ENCODE data around the gene DBT. TPM values are rescaled to one million over a fixed set of nuclear protein-coding genes. Genes with fewer than 3 reads are reported as not detected.
A peak's percentile ranks its signal among the peaks of the same experiment; 100 is the strongest.

DBT gene
- total RNA-seq, 1 experiment from 2014 or later, result 14.0 TPM

DNA sequence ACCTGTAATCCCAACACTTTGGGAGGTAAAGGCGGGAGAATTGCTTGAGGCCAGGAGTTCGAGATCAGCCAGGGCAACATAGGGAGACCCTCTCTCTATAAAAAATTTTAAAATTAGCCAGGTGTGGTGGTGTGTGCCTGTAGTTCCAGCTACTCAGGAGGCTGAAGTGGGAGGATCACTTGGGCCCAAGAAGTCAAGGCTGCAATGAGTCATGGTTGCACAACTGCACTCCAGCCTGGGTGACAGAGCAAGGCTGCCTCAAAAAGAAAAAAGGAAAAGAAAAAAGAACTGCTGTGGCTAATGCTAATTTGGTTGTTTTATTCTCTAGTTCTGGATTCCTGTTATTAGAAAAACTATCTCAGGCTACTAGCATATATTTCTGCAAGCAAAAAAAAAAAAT lies 29.8 kb downstream of the DBT start:
- DNase-seq (ENCODE audit: low read depth, low spot score) (no peak), ATAC-seq (no peak)
- Histone ChIP-seq H3K4me1 (ENCODE audit: control insufficient read depth in 1 of 2, insufficient read depth in 2 of 2, low read length in 2 of 2) (no peaks in the 10 kb centered on the region), H3K9ac (ENCODE audit: low read length) (no peak overlapping the region), H2AFZ (ENCODE audit: low read depth, low read length, poor library complexity, severe bottlenecking) (no peak overlapping the region), H3K27ac (ENCODE audit: low read depth, low read length) (no peak overlapping the region), H3K27me3 (ENCODE audit: insufficient read depth, low read length) (no peaks in the 10 kb centered on the region), H3K4me2 (ENCODE audit: low read length) (no peak overlapping the region), H3K9me2 (ENCODE audit: insufficient read depth) (no peaks in the 10 kb centered on the region), H3K4me3 (replicated peaks in 1 of 2; ENCODE audit: low read depth in 1 of 2, low read length in 2 of 2) (no peak overlapping the region), H4K20me1 (ENCODE audit: insufficient read depth) (no peaks in the 10 kb centered on the region), H3K36me3 (ENCODE audit: control insufficient read depth in 1 of 2, insufficient read depth in 2 of 2, low read length in 2 of 2) (peaks cover 0 to 6% of the 10 kb centered on the region in 2 experiments; a peak in 1 of 4 replicates), H3K79me2 (ENCODE audit: insufficient read depth, low read length) (no peaks in the 10 kb centered on the region), H3K9me3 (ENCODE audit: control insufficient read depth in 1 of 2, insufficient read depth in 1 of 2, low read depth in 1 of 2, low read length in 2 of 2) (no peaks in the 10 kb centered on the region)
- BruUV-seq (replicated peaks), result no TSS peak
- POLR2A ChIA-PET, result no interaction called here
- RAD21 ChIA-PET (ENCODE audit: low non-redundant PET in 1 of 2, low total read pairs in 2 of 2, uncharacterized antibody in 2 of 2, unreplicated experiment in 2 of 2), result no interaction called here
- intact Hi-C loops (cut with micrococcal nuclease), result no loop called here
- TF ChIP-seq, protein P1, sequence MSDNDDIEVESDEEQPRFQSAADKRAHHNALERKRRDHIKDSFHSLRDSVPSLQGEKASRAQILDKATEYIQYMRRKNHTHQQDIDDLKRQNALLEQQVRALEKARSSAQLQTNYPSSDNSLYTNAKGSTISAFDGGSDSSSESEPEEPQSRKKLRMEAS (IDR thresholded peaks at IDR 0.05), result no peak
- TF ChIP-seq YY1 (IDR thresholded peaks at IDR 0.05; ENCODE audit: extremely low read depth, insufficient replicate concordance, low read depth, low read length) (no peak), SP1 (IDR thresholded peaks at IDR 0.05; ENCODE audit: low read depth) (no peak), CEBPB (IDR thresholded peaks at IDR 0.05; ENCODE audit: low read depth) (0 out of 2 replicates have a peak, but pooled peaks have one; percentile 29), POLR2A (IDR thresholded peaks at IDR 0.05; ENCODE audit: borderline replicate concordance, extremely low read depth, insufficient read depth, insufficient read length) (no peak), CBX3 (IDR thresholded peaks at IDR 0.05; ENCODE audit: low read depth) (no peak)
- CTCF ChIA-PET, result no interaction called here

DNA sequence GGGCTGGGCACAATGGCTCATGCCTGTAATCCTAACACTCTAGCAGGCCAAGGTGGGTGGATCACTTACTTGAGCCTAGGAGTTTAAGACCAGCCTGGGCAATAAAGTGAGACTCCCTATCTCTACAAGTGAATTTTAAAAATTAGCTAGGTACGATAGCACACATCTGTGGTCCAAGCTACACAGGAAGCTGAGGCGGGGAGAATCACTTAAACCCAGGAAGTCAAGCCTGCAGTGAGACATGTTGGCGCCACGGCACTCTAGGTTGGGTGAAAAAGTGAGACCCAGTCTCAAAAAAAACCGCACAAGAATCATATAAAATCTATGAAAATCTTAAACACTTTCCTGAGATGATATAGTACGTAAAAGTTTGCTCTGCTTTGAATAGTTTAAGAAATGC lies 30.2 kb downstream of the DBT start:
- Histone ChIP-seq H3K4me2 (ENCODE audit: low read length) (no peak overlapping the region), H3K4me1 (ENCODE audit: control insufficient read depth in 1 of 2, insufficient read depth in 2 of 2, low read length in 2 of 2) (no peaks in the 10 kb centered on the region), H3K9ac (ENCODE audit: low read length) (no peak overlapping the region), H3K9me2 (ENCODE audit: insufficient read depth) (no peaks in the 10 kb centered on the region), H2AFZ (ENCODE audit: low read depth, low read length, poor library complexity, severe bottlenecking) (no peak overlapping the region), H3K27me3 (ENCODE audit: insufficient read depth, low read length) (no peaks in the 10 kb centered on the region), H3K27ac (ENCODE audit: low read depth, low read length) (no peak overlapping the region), H3K36me3 (ENCODE audit: control insufficient read depth in 1 of 2, insufficient read depth in 2 of 2, low read length in 2 of 2) (peaks cover 0 to 9% of the 10 kb centered on the region in 2 experiments; a peak in 2 of 4 replicates), H3K9me3 (ENCODE audit: control insufficient read depth in 1 of 2, insufficient read depth in 1 of 2, low read depth in 1 of 2, low read length in 2 of 2) (no peaks in the 10 kb centered on the region), H3K4me3 (replicated peaks in 1 of 2; ENCODE audit: low read depth in 1 of 2, low read length in 2 of 2) (no peak overlapping the region), H3K79me2 (ENCODE audit: insufficient read depth, low read length) (no peaks in the 10 kb centered on the region), H4K20me1 (ENCODE audit: insufficient read depth) (no peaks in the 10 kb centered on the region)
- intact Hi-C loops (cut with micrococcal nuclease), result no loop called here
- no peak for DNase-seq (ENCODE audit: low read depth, low spot score)
- ChIA-PET CTCF (no interaction called here), RAD21 (ENCODE audit: low non-redundant PET in 1 of 2, low total read pairs in 2 of 2, uncharacterized antibody in 2 of 2, unreplicated experiment in 2 of 2) (no interaction called here), POLR2A (no interaction called here)
- ATAC-seq, result no peak
- no TSS peak for BruUV-seq (replicated peaks)
- TF ChIP-seq SP1 (IDR thresholded peaks at IDR 0.05; ENCODE audit: low read depth) (no peak), SIN3A (IDR thresholded peaks at IDR 0.05; ENCODE audit: low read depth) (no peak), POLR2AphosphoS5 (IDR thresholded peaks at IDR 0.05; ENCODE audit: low read depth, low read length) (no peak), SRF (IDR thresholded peaks at IDR 0.05; ENCODE audit: low read depth) (no peak), ZNF274 (IDR thresholded peaks at IDR 0.05; ENCODE audit: low read depth, low read length) (no peak), EGR1 (IDR thresholded peaks at IDR 0.05; ENCODE audit: low read depth) (no peak), ZFX (IDR thresholded peaks at IDR 0.05) (no peak), CEBPB (IDR thresholded peaks at IDR 0.05; ENCODE audit: low read depth) (no peak), RAD21 (IDR thresholded peaks at IDR 0.05; ENCODE audit: low read depth) (no peak), EZH2 (IDR thresholded peaks at IDR 0.05) (no peak)
- TF ChIP-seq, protein P2, sequence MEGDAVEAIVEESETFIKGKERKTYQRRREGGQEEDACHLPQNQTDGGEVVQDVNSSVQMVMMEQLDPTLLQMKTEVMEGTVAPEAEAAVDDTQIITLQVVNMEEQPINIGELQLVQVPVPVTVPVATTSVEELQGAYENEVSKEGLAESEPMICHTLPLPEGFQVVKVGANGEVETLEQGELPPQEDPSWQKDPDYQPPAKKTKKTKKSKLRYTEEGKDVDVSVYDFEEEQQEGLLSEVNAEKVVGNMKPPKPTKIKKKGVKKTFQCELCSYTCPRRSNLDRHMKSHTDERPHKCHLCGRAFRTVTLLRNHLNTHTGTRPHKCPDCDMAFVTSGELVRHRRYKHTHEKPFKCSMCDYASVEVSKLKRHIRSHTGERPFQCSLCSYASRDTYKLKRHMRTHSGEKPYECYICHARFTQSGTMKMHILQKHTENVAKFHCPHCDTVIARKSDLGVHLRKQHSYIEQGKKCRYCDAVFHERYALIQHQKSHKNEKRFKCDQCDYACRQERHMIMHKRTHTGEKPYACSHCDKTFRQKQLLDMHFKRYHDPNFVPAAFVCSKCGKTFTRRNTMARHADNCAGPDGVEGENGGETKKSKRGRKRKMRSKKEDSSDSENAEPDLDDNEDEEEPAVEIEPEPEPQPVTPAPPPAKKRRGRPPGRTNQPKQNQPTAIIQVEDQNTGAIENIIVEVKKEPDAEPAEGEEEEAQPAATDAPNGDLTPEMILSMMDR (IDR thresholded peaks at IDR 0.05 in 2 of 3, conservative IDR thresholded peaks at IDR 0.05 in 1 of 3; ENCODE audit: borderline replicate concordance in 1 of 3, insufficient read depth in 1 of 3, low read depth in 2 of 3, low read length in 2 of 3), result no peak
- TF ChIP-seq, protein P3, sequence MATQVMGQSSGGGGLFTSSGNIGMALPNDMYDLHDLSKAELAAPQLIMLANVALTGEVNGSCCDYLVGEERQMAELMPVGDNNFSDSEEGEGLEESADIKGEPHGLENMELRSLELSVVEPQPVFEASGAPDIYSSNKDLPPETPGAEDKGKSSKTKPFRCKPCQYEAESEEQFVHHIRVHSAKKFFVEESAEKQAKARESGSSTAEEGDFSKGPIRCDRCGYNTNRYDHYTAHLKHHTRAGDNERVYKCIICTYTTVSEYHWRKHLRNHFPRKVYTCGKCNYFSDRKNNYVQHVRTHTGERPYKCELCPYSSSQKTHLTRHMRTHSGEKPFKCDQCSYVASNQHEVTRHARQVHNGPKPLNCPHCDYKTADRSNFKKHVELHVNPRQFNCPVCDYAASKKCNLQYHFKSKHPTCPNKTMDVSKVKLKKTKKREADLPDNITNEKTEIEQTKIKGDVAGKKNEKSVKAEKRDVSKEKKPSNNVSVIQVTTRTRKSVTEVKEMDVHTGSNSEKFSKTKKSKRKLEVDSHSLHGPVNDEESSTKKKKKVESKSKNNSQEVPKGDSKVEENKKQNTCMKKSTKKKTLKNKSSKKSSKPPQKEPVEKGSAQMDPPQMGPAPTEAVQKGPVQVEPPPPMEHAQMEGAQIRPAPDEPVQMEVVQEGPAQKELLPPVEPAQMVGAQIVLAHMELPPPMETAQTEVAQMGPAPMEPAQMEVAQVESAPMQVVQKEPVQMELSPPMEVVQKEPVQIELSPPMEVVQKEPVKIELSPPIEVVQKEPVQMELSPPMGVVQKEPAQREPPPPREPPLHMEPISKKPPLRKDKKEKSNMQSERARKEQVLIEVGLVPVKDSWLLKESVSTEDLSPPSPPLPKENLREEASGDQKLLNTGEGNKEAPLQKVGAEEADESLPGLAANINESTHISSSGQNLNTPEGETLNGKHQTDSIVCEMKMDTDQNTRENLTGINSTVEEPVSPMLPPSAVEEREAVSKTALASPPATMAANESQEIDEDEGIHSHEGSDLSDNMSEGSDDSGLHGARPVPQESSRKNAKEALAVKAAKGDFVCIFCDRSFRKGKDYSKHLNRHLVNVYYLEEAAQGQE (IDR thresholded peaks at IDR 0.05; ENCODE audit: low read depth), result no peak
- TF ChIP-seq, protein P1 (IDR thresholded peaks at IDR 0.05), result no peak
- TF ChIP-seq, protein P4, sequence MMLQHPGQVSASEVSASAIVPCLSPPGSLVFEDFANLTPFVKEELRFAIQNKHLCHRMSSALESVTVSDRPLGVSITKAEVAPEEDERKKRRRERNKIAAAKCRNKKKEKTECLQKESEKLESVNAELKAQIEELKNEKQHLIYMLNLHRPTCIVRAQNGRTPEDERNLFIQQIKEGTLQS (IDR thresholded peaks at IDR 0.05), result no peak

Measured in HCT116 (cell line).